Esophagus squamous epithelium (tissue), 5 donors: ENCODE measurements around the gene MYL3. TPM values are rescaled to one million over a fixed set of nuclear protein-coding genes. Genes with fewer than 3 reads are reported as not detected.
A peak's percentile ranks its signal among the peaks of the same experiment; 100 is the strongest.

Source experiments
- DNase-seq: peaks from one replicate; lab custom pipeline; 2025; lab: John Stamatoyannopoulos, UW
- H3K27ac ChIP-seq, 4 donors: fragments of 200-600 bp; sonication (generic); one replicate each; pipeline ENCODE4 v1.5.1; 2016 to 2019; ENCODE audit warnings: mild to moderate bottlenecking in 1 of 4
- H3K27me3 ChIP-seq, 4 donors: fragments of 200-600 bp; sonication (generic); 1 replicate in 3 of 4; 2 replicates in 1 of 4; pipeline versions ENCODE4 v1.5.1 to v1.6.0; 2017 to 2021; ENCODE audit warnings: antibody characterized with exemption in 1 of 4
- H3K36me3 ChIP-seq, 3 donors: fragments of 200-600 bp; sonication (generic); one replicate each; pipeline ENCODE4 v1.5.1; 2016 to 2019
- H3K4me1 ChIP-seq, 3 donors: fragments of 200-600 bp; sonication (generic); one replicate each; pipeline ENCODE4 v1.5.1; 2017 to 2019
- H3K4me3 ChIP-seq, 4 donors: fragments of 200-600 bp; sonication (generic); 1 replicate in 3 of 4; 2 replicates in 1 of 4; pipeline ENCODE4 v1.5.1; 2016 to 2019; ENCODE audit warnings: mild to moderate bottlenecking in 2 of 4, moderate library complexity in 1 of 4
- H3K9me3 ChIP-seq, 3 donors: fragments of 200-600 bp; sonication (generic); one replicate each; pipeline ENCODE4 v1.5.1; 2016 to 2019
- CTCF ChIP-seq, 6 experiments: fragments of 450-650 bp in 4 of 6; fragments of 200-600 bp in 2 of 6; sonication (generic) in 2 of 6; IDR thresholded peaks; one replicate each; pipeline ENCODE4 v1.5.1; 2016 to 2019; ENCODE audit warnings: antibody characterized with exemption in 6 of 6, mild to moderate bottlenecking in 4 of 6, moderate library complexity in 4 of 6
- POLR2A ChIP-seq, 4 donors: fragments of 450-650 bp; IDR thresholded peaks; one replicate each; pipeline ENCODE4 v1.6.1; 2017; ENCODE audit warnings: antibody characterized with exemption in 4 of 4, mild to moderate bottlenecking in 4 of 4, moderate library complexity in 3 of 4
- WGBS, 2 donors: methylation state at CpG; one replicate each; pipeline ENCODE4 v1.1.5; 2018; 5-methylcytosine and 5-hydroxymethylcytosine counted together
- intact Hi-C: fragments of 100-400 bp; cut with DNase I; formaldehyde crosslinking; loops from one replicate; pipeline ENCODE4 v1.15.0; 2022
- total RNA-seq, 4 donors: library from RNA; depleted of rRNA; stranded (reverse); fragments of >200 nt; gene quantifications; one replicate each; pipeline ENCODE4 v1.1.0, GENCODE V29; 2016
- donor health status: DM: yes; HTN: yes; CAD: no.

MYL3 gene
- total RNA-seq, 4 donors from 2014 or later, result 0.38 to 1.1 TPM; not detected in 2

- no peak for DNase-seq
- H3K4me3 ChIP-seq, result no peak overlapping the region
- intact Hi-C loops, result no loop called here
Measured at GRCh38 chr3:46862369-46863025, 747 bp downstream of the MYL3 start.

GRCh38 chr3:46861605-46862368 lies 1.5 kb downstream of the MYL3 start:
- H3K4me3 ChIP-seq, result no peak overlapping the region
- H3K4me1 ChIP-seq, result peaks cover 0 to 26% (median 7%) of the 10 kb centered on the region in 3 donors
- DNase-seq, result no peak
- intact Hi-C loops, result no loop called here
- H3K36me3 ChIP-seq, result no peaks in the 10 kb centered on the region
- no peak overlapping the region for H3K27ac ChIP-seq
- H3K27me3 ChIP-seq, result peaks cover 0 to 26% (median 0%) of the 10 kb centered on the region in 4 donors
- TF ChIP-seq CTCF (IDR thresholded peaks at IDR 0.05), result no peak
- no peaks in the 10 kb centered on the region for H3K9me3 ChIP-seq
- 65 to 100% methylated on average over 2 to 9 of the region's 12 CpGs for WGBS, 2 donors

More at GRCh38 chr3:46862369-46863025, 747 bp downstream of the MYL3 start:
- Histone ChIP-seq H3K9me3 (no peaks in the 10 kb centered on the region), H3K4me1 (peaks cover 6 to 33% (median 14%) of the 10 kb centered on the region in 3 donors), H3K27me3 (peaks cover 0 to 18% (median 0%) of the 10 kb centered on the region in 4 donors), H3K27ac (no peak overlapping the region), H3K36me3 (no peaks in the 10 kb centered on the region)
- TF ChIP-seq CTCF (IDR thresholded peaks at IDR 0.05) (no peak), POLR2A (IDR thresholded peaks at IDR 0.05) (no peak)
- 69 to 93% methylated on average over 3 of the region's 7 CpGs for WGBS, 2 donors

GRCh38 chr3:46860810-46861604 lies 2.2 kb downstream of the MYL3 start:
- 60 to 88% methylated on average over 1 to 4 of the region's 10 CpGs for WGBS, 2 donors
- H3K9me3 ChIP-seq, result no peaks in the 10 kb centered on the region
- no peak overlapping the region for H3K27ac ChIP-seq
- H3K27me3 ChIP-seq, result peaks cover 0 to 28% (median 0%) of the 10 kb centered on the region in 4 donors
- peaks cover 0 to 18% (median 6%) of the 10 kb centered on the region in 3 donors for H3K4me1 ChIP-seq
- H3K36me3 ChIP-seq, result no peaks in the 10 kb centered on the region
- TF ChIP-seq POLR2A (IDR thresholded peaks at IDR 0.05), result no peak
- no peak for TF ChIP-seq CTCF (IDR thresholded peaks at IDR 0.05)
- no peak overlapping the region for H3K4me3 ChIP-seq
- no peak for DNase-seq
- intact Hi-C loops, result no loop called here

GRCh38 chr3:46860017-46860809 lies 3.0 kb downstream of the MYL3 start:
- WGBS, 2 donors, result 75 to 77% methylated on average over 9 to 16 of the region's 19 CpGs
- Histone ChIP-seq H3K4me1 (peaks cover 0 to 10% (median 6%) of the 10 kb centered on the region in 3 donors), H3K9me3 (no peaks in the 10 kb centered on the region), H3K4me3 (no peak overlapping the region), H3K27ac (no peak overlapping the region), H3K27me3 (peaks cover 0 to 28% (median 0%) of the 10 kb centered on the region in 4 donors), H3K36me3 (no peaks in the 10 kb centered on the region)
- TF ChIP-seq POLR2A (IDR thresholded peaks at IDR 0.05) (no peak), CTCF (IDR thresholded peaks at IDR 0.05) (peak in 3 of 6 experiments; percentile 15 to 46 (median 31))
- DNase-seq, result no peak
- intact Hi-C loops, result no loop called here
